Measurements from ENCODE around the gene MBD6.
"Not testable (repeated sequence)": the region's sequence is repeated elsewhere in the genome, so short reads cannot be mapped to it uniquely, and the experiment has no call there.

Gene MBD6

DNA sequence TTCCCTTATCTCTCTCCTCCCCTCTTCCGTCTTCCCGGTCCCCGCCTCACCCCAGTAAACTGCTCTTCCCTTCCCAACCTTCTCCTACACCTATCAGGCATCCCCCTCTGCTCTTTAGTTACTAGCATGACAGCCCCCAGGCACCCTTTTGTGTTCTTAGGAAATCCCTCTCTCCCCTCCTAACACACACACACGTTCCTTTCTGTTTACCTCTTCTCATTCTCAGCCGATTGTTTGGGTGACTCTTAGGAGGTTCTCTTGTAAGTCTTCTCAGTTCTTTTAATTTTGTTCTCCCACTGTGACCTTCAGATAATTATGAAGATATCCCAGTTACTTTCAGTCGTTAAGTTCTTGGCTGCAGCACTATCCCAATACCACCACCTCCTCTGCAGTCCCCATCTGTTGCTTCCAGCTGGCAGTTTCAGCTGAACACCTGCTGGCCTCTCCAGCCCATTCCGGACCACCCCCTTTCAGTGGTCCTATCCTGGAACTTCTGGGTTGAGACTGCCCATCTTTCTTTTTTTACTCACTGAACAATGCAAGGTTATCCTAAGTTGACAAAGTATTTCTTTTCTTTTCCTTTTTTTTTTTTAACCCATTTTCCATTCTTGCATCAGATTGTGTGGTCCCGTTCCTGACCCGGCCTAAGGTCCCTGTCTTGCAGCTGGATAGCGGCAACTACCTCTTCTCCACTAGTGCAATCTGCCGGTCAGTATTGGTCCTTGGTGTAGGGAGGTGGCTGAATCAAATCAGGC lies 34.0 kb upstream of the MBD6 start:
- no peak for DNase-seq (ENCODE audit: low read depth in 2 of 2)

- no peak for DNase-seq (ENCODE audit: low read depth in 2 of 2)
Observed at GRCh38 chr12:57489157-57489641, 33.4 kb upstream of the MBD6 start.

GRCh38 chr12:57490126-57490525 lies 32.5 kb upstream of the MBD6 start:
- no peak for DNase-seq (ENCODE audit: low read depth in 2 of 2)

- DNase-seq (ENCODE audit: low read depth in 2 of 2) = no peak
Observed at GRCh38 chr12:57491393-57492280, 31.0 kb upstream of the MBD6 start.

- not testable (repeated sequence) for DNase-seq (ENCODE audit: low read depth in 2 of 2)
Observed at GRCh38 chr12:57495051-57495701, 27.4 kb upstream of the MBD6 start.

DNA sequence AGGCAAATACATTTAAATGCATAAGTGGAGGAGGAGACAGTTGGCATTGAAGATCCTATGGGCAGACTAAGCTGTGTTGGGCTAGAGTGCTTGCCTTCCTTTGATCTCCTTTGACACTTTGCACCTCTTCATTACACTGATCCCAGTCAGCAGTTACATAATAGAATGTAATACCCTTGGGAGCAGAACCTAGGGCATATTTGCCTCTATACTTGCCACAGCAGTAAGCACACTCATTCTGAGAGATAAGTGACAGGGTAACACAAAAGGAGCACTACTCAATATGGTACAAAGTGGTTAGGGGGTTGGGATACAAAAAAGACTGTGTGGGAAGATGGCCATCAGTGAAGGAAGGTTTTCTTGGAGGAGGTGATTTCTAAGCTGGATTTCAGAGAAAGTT lies 25.8 kb upstream of the MBD6 start:
- no peak for DNase-seq (ENCODE audit: low read depth in 2 of 2)

GRCh38 chr12:57497223-57498131 lies 25.1 kb upstream of the MBD6 start:
- DNase-seq (ENCODE audit: low read depth in 2 of 2) = no peak

- DNase-seq (ENCODE audit: low read depth in 2 of 2) = no peak
Observed at GRCh38 chr12:57498132-57498502, 24.5 kb upstream of the MBD6 start.

- no peak for DNase-seq (ENCODE audit: low read depth in 2 of 2)
Observed at GRCh38 chr12:57498571-57498970, 24.1 kb upstream of the MBD6 start.

GRCh38 chr12:57500213-57500612 lies 22.4 kb upstream of the MBD6 start:
- no peak for DNase-seq (ENCODE audit: low read depth in 2 of 2)

GRCh38 chr12:57502311-57502969 lies 20.2 kb upstream of the MBD6 start:
- DNase-seq (ENCODE audit: low read depth in 2 of 2) = not testable (repeated sequence)

GRCh38 chr12:57506541-57506940 lies 16.1 kb upstream of the MBD6 start:
- DNase-seq (ENCODE audit: low read depth in 2 of 2) = not testable (repeated sequence)

DNA sequence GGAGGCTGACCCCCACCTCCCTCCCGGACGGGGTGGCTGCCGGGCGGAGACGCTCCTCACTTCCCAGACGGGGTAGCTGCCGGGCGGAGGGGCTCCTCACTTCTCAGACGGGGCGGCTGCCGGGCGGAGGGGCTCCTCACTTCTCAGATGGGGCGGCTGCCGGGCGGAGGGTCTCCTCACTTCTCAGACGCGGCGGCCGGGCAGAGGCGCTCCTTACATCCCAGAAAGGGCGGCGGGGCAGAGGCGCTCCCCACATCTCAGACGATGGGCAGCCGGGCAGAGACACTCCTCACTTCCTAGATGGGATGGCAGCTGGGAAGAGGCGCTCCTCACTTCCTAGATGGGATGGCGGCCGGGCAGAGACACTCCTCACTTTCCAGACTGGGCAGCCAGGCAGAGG lies 14.8 kb upstream of the MBD6 start:
- DNase-seq (ENCODE audit: low read depth in 2 of 2) = not testable (repeated sequence)

- DNase-seq (ENCODE audit: low read depth in 2 of 2) = no peak
Observed at GRCh38 chr12:57511161-57511560, 11.5 kb upstream of the MBD6 start.

- DNase-seq (ENCODE audit: low read depth in 2 of 2) = no peak
Observed at GRCh38 chr12:57511588-57512325, 10.9 kb upstream of the MBD6 start.

DNA sequence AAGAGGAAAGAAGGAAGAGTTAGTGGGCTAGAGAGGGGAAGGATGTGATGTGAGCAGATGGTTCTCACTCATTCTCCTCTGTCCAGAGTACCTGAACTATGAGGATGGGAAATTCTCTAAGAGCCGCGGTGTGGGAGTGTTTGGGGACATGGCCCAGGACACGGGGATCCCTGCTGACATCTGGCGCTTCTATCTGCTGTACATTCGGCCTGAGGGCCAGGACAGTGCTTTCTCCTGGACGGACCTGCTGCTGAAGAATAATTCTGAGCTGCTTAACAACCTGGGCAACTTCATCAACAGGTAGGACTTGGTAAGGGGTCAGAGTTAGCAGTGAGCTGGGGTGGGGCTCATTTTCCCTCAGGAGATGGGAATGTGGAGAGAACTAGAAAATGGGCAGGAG lies 10.0 kb upstream of the MBD6 start:
- DNase-seq (ENCODE audit: low read depth in 2 of 2) = no peak

- no peak for DNase-seq (ENCODE audit: low read depth in 2 of 2)
Observed at GRCh38 chr12:57513266-57513665, 9.4 kb upstream of the MBD6 start.

DNA sequence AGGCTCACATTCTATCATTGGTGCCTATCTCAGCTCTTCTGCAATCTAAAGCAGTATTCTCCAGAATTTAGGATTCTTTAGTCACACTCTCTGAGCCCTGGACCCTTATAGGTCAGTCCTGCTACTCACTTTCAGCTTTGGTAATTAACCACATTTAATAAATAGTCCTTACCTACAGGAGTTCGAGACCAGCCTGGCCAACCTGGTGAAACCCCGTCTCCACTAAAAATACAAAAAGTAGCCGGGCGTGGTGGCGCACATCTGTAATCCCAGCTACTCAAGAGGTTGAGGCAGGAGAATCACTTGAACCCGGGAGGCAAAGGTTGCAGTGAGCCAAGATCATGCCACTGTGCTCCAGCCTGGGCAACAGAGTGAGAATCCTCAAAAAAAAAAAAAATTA lies 8.9 kb upstream of the MBD6 start:
- not testable (repeated sequence) for DNase-seq (ENCODE audit: low read depth in 2 of 2)

DNA sequence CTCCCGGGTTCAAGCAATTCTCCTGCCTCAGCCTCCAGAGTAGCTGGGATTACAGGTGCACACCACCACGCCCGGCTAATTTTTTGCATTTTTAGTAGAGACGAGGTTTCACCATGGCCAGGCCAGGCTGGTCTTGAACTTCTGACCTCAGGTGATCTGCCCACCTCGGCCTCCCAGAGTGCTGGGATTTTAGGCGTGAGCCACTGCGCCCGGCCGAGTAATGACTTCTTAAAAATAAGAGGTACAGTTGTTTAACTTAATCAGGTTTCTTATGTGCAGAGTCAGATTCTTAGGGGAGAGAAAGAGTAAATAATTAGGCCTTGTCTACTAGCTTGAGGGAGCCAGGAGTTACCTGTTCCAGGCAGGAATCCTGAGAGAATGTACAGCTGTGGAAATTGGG lies 8.4 kb upstream of the MBD6 start:
- not testable (repeated sequence) for DNase-seq (ENCODE audit: low read depth in 2 of 2)

Data from stimulated activated CD4-positive, alpha-beta T cell treated with anti-CD3 and anti-CD28 coated beads, Interleukin-4, amount 100 ng/mL, for 48 hours (primary cell).